Peyer's patch (tissue), 4 donors: ENCODE measurements around the gene CCNI2.

Source experiments
- CTCF ChIP-seq, 6 experiments: fragments of 450-650 bp in 4 of 6; fragments of 200-600 bp in 2 of 6; sonication (generic) in 1 of 6; IDR thresholded peaks; one replicate each; pipeline ENCODE4 v1.5.1; 2017 to 2019; ENCODE audit warnings: antibody characterized with exemption in 6 of 6, mild to moderate bottlenecking in 3 of 6, moderate library complexity in 1 of 6
- POLR2A ChIP-seq, 2 donors: fragments of 450-650 bp; IDR thresholded peaks; one replicate each; pipeline ENCODE4 v1.5.1; 2017; ENCODE audit warnings: antibody characterized with exemption in 2 of 2, mild to moderate bottlenecking in 2 of 2, moderate library complexity in 2 of 2

- no peak for TF ChIP-seq POLR2A (IDR thresholded peaks at IDR 0.05)
- no peak for TF ChIP-seq CTCF (IDR thresholded peaks at IDR 0.05)
Measured at GRCh38 chr5:132747616-132748440, 602 bp downstream of the CCNI2 start.
